NCI-H2196 treated with DMSO at 0.1 percent for 48 hours (cell line): ENCODE measurements around the gene CENPH.
"Not testable (repeated sequence)": the region's sequence is repeated elsewhere in the genome, so short reads cannot be mapped to it uniquely, and the experiment has no call there.

Source experiments
- DNase-seq: peaks from one replicate; lab custom pipeline; 2025; ENCODE audit not compliant: unreplicated experiment; lab: John Stamatoyannopoulos, UW

CENPH gene

GRCh38 chr5:69189162-69190086, at the start of gene CENPH:
CENPH (plus strand) TSS chr5:69189583; CDS start chr5:69189635, 52 bp downstream.
- peak; percentile 48 for DNase-seq

GRCh38 chr5:69140239-69140638, 49.1 kb upstream of the CENPH start:
- DNase-seq = not testable (repeated sequence)

GRCh38 chr5:69140827-69141226, 48.6 kb upstream of the CENPH start:
- DNase-seq = no peak

- DNase-seq = not testable (repeated sequence)
Observed at GRCh38 chr5:69148576-69148975, 40.8 kb upstream of the CENPH start.

- no peak for DNase-seq
Observed at GRCh38 chr5:69148981-69149675, 40.3 kb upstream of the CENPH start.

GRCh38 chr5:69149676-69150010, 39.7 kb upstream of the CENPH start:
- no peak for DNase-seq

GRCh38 chr5:69152731-69153130, 36.7 kb upstream of the CENPH start:
- no peak for DNase-seq

- DNase-seq = no peak
Observed at GRCh38 chr5:69156456-69156855, 32.9 kb upstream of the CENPH start.

- DNase-seq = no peak
Observed at GRCh38 chr5:69158039-69158438, 31.3 kb upstream of the CENPH start.

- DNase-seq = no peak
Observed at GRCh38 chr5:69160651-69161050, 28.7 kb upstream of the CENPH start.

GRCh38 chr5:69166686-69167492, 22.5 kb upstream of the CENPH start, which contains the start of gene CCNB1:
CCNB1 (plus strand) TSS chr5:69167150; CDS start chr5:69167263, 113 bp downstream.
- peak; percentile 79 for DNase-seq

- DNase-seq = no peak
Observed at GRCh38 chr5:69167493-69167855, 21.9 kb upstream of the CENPH start.

GRCh38 chr5:69167929-69168328, 21.5 kb upstream of the CENPH start:
- no peak for DNase-seq

GRCh38 chr5:69170495-69170894, 18.9 kb upstream of the CENPH start:
- DNase-seq = no peak

- DNase-seq = no peak
Observed at GRCh38 chr5:69170969-69171368, 18.4 kb upstream of the CENPH start.

GRCh38 chr5:69181659-69182293, 7.6 kb upstream of the CENPH start:
- not testable (repeated sequence) for DNase-seq

GRCh38 chr5:69184621-69185020, 4.8 kb upstream of the CENPH start:
- no peak for DNase-seq

GRCh38 chr5:69187342-69187741, 2.0 kb upstream of the CENPH start:
- DNase-seq = no peak

- no peak for DNase-seq
Observed at GRCh38 chr5:69188811-69189161, 597 bp upstream of the CENPH start.

- no peak for DNase-seq
Observed at GRCh38 chr5:69202497-69202896, 13.1 kb downstream of the CENPH start.
